HAP-1 (cell line): Measurements from ENCODE around the gene SPATA18.

Experiments
- DNase-seq, 2 experiments: peaks; one replicate each; pipeline ENCODE4 v3.0.0-alpha.2; 2016 to 2020; ENCODE audit warnings: low spot score in 2 of 2
- H3K27me3 ChIP-seq: fragments of 250-450 bp; sonication (Bioruptor Pico); 2 replicates; pipeline ENCODE4 v1.5.1; 2020; ENCODE audit warnings: low read depth, mild to moderate bottlenecking, moderate library complexity
- H3K36me3 ChIP-seq: fragments of 250-450 bp; sonication (Bioruptor Pico); replicated peaks from 2 replicates; pipeline ENCODE4 v1.5.1; 2020; ENCODE audit warnings: mild to moderate bottlenecking
- H3K4me1 ChIP-seq: fragments of 250-450 bp; sonication (Bioruptor Pico); 2 replicates; pipeline ENCODE4 v1.5.1; 2020; ENCODE audit warnings: mild to moderate bottlenecking
- H3K4me3 ChIP-seq: fragments of 250-450 bp; sonication (Bioruptor Pico); 2 replicates; pipeline ENCODE4 v1.5.1; 2020; ENCODE audit warnings: mild to moderate bottlenecking, moderate library complexity
- H3K9me3 ChIP-seq: fragments of 250-450 bp; sonication (Bioruptor Pico); 2 replicates; pipeline ENCODE4 v1.5.1; 2020; ENCODE audit warnings: mild to moderate bottlenecking, moderate library complexity
- in situ Hi-C: fragments of 300-500 bp; cut with MboI; formaldehyde crosslinking; loops from 3 replicates; pipeline ENCODE4 v1.14.3; 2020; ENCODE audit warnings: low sequenced_read_pairs, inconsistent platforms, mixed read lengths

SPATA18 gene

DNA sequence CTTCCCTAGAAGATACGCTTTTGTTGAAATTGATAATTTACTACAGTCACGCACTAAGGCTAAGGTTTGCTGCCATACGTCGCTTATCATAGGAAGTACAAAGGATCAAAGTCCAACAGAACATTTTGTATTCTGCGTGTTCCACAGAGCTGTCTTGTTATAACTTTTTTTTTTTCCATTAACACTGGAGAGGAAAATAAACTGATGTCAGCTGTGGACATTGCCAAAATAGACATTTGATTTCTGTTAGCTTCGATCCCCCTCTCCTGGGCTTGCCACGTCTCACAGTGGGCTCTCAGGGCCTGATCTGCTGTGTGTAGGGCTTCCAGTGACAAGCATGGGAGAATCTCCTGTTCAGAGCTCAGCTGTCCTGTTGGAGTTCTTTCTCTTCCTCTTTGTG is 93.3 kb downstream of the SPATA18 start:
- no peaks in the 10 kb centered on the region for H3K9me3 ChIP-seq
- DNase-seq, result no peak
- no peaks in the 10 kb centered on the region for H3K36me3 ChIP-seq
- in situ Hi-C loops, result no loop called here
- 0 out of 2 replicates have a peak, but pooled peaks cover 2% of the 10 kb centered on the region for H3K4me1 ChIP-seq
- H3K4me3 ChIP-seq, result no peak overlapping the region
- no peaks in the 10 kb centered on the region for H3K27me3 ChIP-seq
